Gastroesophageal sphincter (tissue), 3 donors: ENCODE measurements around the gene IL12B.

ENCODE experiments used
- CTCF ChIP-seq, 4 experiments: fragments of 200-600 bp in 2 of 4; fragments of 450-650 bp in 2 of 4; sonication (generic) in 1 of 4; IDR thresholded peaks; one replicate each; pipeline ENCODE4 v1.5.1; 2017 to 2019; ENCODE audit warnings: antibody characterized with exemption in 4 of 4, mild to moderate bottlenecking in 2 of 4, moderate library complexity in 2 of 4
- EP300 ChIP-seq: sonication (generic); formaldehyde crosslinking; IDR thresholded peaks from one replicate; pipeline ENCODE4 v1.6.1; 2017; ENCODE audit warnings: antibody characterized with exemption, mild to moderate bottlenecking
- POLR2A ChIP-seq, 2 donors: fragments of 450-650 bp; IDR thresholded peaks; one replicate each; pipeline ENCODE4 v1.6.1; 2017; ENCODE audit warnings: antibody characterized with exemption in 2 of 2, mild to moderate bottlenecking in 2 of 2, moderate library complexity in 1 of 2
- POLR2AphosphoS5 ChIP-seq: sonication (generic); formaldehyde crosslinking; IDR thresholded peaks from one replicate; pipeline ENCODE4 v1.6.1; 2017; ENCODE audit warnings: antibody characterized with exemption

- TF ChIP-seq POLR2A (IDR thresholded peaks at IDR 0.05), result no peak
- no peak for TF ChIP-seq CTCF (IDR thresholded peaks at IDR 0.05)
- TF ChIP-seq POLR2AphosphoS5, result no peak
- no peak for TF ChIP-seq EP300
Measured at GRCh38 chr5:159337016-159337955, 7.0 kb upstream of the IL12B start.
